Measurements from ENCODE around the gene DST. TPM values are rescaled to one million over a fixed set of nuclear protein-coding genes. Genes with fewer than 3 reads are reported as not detected.

Gene DST
- total RNA-seq, 4 donors from 2014 or later = 410 to 588 (median 521) TPM

- Histone ChIP-seq H3K4me3 (no peak overlapping the region), H3K4me1 (peaks cover 23 to 100% (median 89%) of the 10 kb centered on the region in 4 donors), H3K36me3 (peaks cover 7 to 94% (median 61%) of the 10 kb centered on the region in 4 donors), H3K9me3 (no peaks in the 10 kb centered on the region), H3K27me3 (no peaks in the 10 kb centered on the region), H3K27ac (replicated peaks in 1 of 4) (peak overlapping the region; percentile 33 to 88 (median 45))
- WGBS = 91% methylated on average over 5 of the region's 5 CpGs
- intact Hi-C loops (cut with DNase I) = no loop called here
- TF ChIP-seq CTCF (IDR thresholded peaks at IDR 0.05) (no peak), POLR2AphosphoS5 (IDR thresholded peaks at IDR 0.05) (no peak), EP300 (IDR thresholded peaks at IDR 0.05) (no peak)
- no peak for DNase-seq (ENCODE audit: extremely low spot score)
Measured at GRCh38 chr6:56531839-56532595, 110.7 kb downstream of the DST start.

GRCh38 chr6:56529594-56530191 is 113.0 kb downstream of the DST start:
- H3K9me3 ChIP-seq = no peaks in the 10 kb centered on the region
- no peak overlapping the region for H3K4me3 ChIP-seq
- peaks cover 13 to 89% (median 54%) of the 10 kb centered on the region in 4 donors for H3K36me3 ChIP-seq
- TF ChIP-seq POLR2A (IDR thresholded peaks at IDR 0.05; ENCODE audit: low read depth) = no peak
- TF ChIP-seq CTCF (IDR thresholded peaks at IDR 0.05) = no peak
- TF ChIP-seq POLR2AphosphoS5 (IDR thresholded peaks at IDR 0.05) = no peak
- no peak for TF ChIP-seq EP300 (IDR thresholded peaks at IDR 0.05)
- H3K4me1 ChIP-seq = peaks cover 35 to 100% (median 89%) of the 10 kb centered on the region in 4 donors
- 54% methylated on average over 4 of the region's 4 CpGs for WGBS
- peak overlapping the region; percentile 75 to 88 (median 78) for H3K27ac ChIP-seq (replicated peaks in 1 of 4)
- intact Hi-C loops (cut with DNase I) = no loop called here
- no peaks in the 10 kb centered on the region for H3K27me3 ChIP-seq
- DNase-seq (ENCODE audit: extremely low spot score) = no peak

- Histone ChIP-seq H3K4me3 (no peak overlapping the region), H3K36me3 (peaks cover 13 to 81% (median 49%) of the 10 kb centered on the region in 4 donors), H3K9me3 (no peaks in the 10 kb centered on the region), H3K27ac (replicated peaks in 1 of 4) (peak overlapping the region; percentile 75 to 88 (median 78)), H3K27me3 (no peaks in the 10 kb centered on the region), H3K4me1 (peaks cover 44 to 100% (median 88%) of the 10 kb centered on the region in 4 donors)
- intact Hi-C loops (cut with DNase I) = no loop called here
- WGBS = 67% methylated on average over 3 of the region's 3 CpGs
- peak in 1 of 2 donors; percentile 43 for TF ChIP-seq POLR2AphosphoS5 (IDR thresholded peaks at IDR 0.05)
- TF ChIP-seq EP300 (IDR thresholded peaks at IDR 0.05) = no peak
- no peak for TF ChIP-seq CTCF (IDR thresholded peaks at IDR 0.05)
- no peak for DNase-seq (ENCODE audit: extremely low spot score)
Measured at GRCh38 chr6:56528412-56528841, 114.3 kb downstream of the DST start.

GRCh38 chr6:56527934-56528333 is 114.8 kb downstream of the DST start:
- no peak for TF ChIP-seq POLR2A (IDR thresholded peaks at IDR 0.05; ENCODE audit: low read depth)
- TF ChIP-seq POLR2AphosphoS5 (IDR thresholded peaks at IDR 0.05) = no peak
- no peak for TF ChIP-seq EP300 (IDR thresholded peaks at IDR 0.05)
- no peak for TF ChIP-seq CTCF (IDR thresholded peaks at IDR 0.05)
- peak overlapping the region; percentile 75 to 88 (median 78) for H3K27ac ChIP-seq (replicated peaks in 1 of 4)
- H3K9me3 ChIP-seq = no peaks in the 10 kb centered on the region
- peaks cover 44 to 97% (median 85%) of the 10 kb centered on the region in 4 donors for H3K4me1 ChIP-seq
- no peaks in the 10 kb centered on the region for H3K27me3 ChIP-seq
- intact Hi-C loops (cut with DNase I) = no loop called here
- H3K4me3 ChIP-seq = no peak overlapping the region
- no peak for DNase-seq (ENCODE audit: extremely low spot score)
- H3K36me3 ChIP-seq = peaks cover 13 to 76% (median 46%) of the 10 kb centered on the region in 4 donors

Data from esophagus muscularis mucosa (tissue), 4 donors.